Measurements from ENCODE around the gene DNM3.

DNM3 gene

DNA sequence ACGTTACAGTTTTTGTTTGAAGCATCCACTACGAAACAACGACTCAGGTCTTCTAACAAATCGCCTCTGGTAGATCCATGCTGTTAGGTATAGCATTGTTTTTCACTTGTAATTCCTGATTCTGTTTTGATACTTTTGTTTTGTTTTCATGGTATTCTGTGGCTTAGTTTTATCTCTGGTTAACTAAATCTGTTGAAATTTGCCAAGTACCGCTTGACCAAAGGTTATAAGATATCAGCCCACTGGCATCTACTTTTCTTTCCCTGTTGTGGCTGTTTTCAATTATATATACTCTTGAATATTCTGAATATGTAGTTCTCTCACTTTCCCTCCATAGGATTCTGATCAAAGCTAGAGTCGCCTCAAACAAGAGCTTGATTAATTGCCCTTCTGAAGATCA, 304.4 kb downstream of the DNM3 start:
- DNase-seq = no peak

DNA sequence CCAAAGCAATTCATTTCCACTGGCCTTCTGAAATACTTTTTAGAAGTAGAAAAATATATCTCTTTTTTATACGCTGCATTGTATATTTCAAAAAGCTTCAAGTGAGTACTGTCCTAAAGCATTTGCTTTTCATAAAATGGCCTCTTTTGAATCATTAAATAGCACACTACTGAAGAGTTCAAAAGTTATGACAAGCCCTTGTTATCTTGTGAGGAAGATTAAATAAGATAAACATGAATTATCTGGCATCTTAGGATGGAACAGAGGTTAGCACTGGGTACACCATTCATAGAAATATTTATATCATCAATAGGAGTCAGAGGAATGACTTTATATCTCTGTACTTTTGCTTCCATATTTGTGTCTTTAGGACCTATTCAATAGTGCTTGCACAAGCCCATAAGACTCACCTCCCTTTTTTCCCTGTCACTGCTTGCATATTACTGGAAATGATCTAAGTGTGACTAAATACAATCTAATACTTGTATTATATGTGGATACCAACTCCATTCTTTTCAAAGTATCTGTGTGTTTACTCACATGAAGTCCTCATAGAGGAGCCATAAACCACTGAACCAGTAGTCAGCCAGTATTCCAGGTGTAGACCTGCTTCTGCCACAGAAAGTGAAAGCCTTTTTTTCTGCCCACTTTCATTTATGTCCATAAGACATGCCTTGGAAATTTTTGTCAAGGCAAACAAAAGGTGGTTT, 305.0 kb downstream of the DNM3 start:
- no peak for DNase-seq

DNA sequence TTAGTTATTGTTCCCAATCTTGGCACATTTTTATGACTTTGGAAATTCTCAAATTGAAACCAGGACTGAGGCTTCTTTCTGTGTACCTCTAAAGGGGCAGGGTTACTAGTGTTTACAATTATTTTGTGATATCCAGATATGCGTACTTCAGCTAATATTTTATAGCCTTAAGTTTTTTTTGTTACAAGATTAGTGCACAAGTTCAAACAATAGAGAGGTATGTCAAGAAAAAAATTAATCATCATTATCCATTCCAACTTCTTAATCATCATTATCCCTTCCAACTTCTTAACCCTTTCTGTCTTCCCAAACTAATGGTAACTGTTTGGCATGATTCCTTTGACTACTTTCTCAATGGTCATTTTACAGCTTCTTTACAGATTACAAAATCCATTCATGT, 306.2 kb downstream of the DNM3 start:
- DNase-seq = no peak

DNA sequence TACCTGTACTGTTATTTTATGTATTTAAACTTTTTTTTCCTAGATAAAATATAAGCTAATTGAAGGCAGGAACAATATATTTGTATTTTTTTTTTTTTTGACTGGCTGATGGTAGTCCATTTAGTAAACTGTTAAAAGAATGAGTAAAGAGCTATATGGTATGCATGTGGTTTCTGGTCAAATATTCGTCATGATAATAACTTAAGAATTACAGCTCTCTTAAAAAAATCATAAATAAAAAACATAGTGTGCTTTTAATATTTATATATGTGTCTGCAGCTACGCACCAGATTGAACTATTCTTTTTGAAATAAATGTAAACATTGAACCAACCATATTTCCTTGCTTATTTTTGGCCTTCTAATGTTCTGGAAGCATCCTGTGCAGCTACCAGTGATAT, 306.9 kb downstream of the DNM3 start:
- no peak for DNase-seq

DNA sequence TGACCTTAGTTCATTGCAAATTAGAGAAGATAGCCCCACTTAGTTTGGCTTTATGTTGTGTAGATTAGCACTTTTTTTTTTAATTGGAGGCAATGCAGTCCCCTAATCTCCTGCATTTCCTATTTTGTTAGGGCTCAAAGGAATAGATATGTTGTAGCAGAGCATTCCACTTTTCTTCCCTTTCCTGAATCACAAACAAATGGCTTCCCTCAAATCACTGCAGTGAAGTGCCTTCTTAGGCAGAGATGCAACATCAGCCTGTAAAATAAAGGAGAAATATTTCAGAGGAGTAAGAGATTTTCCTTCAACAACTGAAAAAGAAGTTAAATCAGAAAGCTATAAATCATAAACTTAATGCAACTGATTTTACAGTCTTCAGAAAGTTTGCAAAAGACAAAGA, 307.4 kb downstream of the DNM3 start:
- no peak for DNase-seq

DNA sequence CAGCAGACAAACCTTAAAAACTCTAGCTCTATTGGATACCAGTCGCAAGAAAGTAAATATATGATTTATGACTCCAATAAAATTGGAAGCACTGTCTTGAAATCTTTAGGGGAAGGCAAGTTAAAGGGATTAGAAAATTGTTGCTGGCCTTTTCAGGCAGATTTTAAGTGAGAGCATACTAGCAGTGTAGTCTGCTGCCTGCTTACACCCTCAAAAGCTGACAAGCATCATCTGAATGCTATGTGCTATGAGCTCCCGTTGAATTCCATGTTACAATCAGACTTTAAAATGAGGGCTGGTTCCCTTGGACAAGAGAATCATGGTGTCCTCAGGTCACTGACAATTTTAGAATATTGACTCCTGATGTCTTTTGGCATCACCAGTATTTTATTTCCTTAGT, 308.0 kb downstream of the DNM3 start:
- no peak for DNase-seq

DNA sequence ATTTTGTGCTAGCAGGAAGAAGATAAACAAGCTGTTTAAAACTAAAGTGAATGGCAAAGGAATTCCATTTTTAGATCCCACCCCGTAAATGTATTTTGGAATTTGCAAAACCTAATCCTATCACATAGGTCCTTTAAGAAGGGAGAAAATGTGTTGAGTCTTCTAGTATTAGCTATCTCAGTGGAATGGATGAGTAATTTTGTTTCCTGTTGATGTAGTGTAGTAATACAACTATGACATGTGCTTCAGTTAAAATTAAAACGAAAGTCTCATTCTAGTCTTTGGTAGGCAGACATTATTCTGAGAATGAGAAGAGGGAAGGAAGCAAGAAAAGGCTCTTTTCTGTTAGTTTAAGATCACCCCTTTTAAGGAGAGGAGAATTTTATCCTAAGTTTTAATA, 313.3 kb downstream of the DNM3 start:
- DNase-seq = no peak

DNA sequence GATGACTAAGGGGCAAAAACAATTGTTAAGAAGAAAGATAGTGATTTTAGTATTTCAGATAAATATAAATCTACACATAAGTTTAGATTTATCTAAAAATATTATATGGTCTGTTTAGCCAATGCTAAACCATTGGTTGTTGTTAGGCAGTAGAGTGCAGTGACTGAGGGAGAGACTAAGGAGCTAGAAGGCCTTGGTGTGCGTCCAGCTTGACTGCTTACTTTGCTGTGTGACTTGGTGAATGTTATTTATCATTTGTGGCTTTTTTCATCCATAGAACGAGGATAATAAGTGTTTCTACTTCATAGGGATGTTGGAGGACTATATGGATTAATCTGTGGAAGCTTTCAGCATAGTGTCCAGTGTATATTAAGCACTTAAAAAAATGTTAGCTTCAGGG, 314.5 kb downstream of the DNM3 start:
- no peak for DNase-seq

DNA sequence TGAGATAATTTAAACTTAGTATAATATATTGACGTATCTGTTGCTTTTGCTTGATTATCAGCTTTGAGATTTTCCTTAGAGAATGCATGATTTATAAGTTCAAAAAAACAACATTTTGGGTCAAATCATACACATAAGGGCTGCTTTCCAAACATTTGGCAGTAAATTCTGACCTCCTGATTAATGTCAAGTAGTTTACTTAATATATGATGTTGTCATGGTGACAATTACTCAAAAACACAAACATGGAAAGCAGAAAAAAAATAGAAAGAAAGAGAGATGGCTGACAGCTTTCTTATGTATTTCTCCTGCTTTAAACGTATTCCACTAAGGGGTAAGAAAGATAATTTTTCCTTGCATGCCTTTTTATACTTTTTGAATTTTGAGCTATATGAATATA, 320.9 kb downstream of the DNM3 start:
- no peak for DNase-seq

DNA sequence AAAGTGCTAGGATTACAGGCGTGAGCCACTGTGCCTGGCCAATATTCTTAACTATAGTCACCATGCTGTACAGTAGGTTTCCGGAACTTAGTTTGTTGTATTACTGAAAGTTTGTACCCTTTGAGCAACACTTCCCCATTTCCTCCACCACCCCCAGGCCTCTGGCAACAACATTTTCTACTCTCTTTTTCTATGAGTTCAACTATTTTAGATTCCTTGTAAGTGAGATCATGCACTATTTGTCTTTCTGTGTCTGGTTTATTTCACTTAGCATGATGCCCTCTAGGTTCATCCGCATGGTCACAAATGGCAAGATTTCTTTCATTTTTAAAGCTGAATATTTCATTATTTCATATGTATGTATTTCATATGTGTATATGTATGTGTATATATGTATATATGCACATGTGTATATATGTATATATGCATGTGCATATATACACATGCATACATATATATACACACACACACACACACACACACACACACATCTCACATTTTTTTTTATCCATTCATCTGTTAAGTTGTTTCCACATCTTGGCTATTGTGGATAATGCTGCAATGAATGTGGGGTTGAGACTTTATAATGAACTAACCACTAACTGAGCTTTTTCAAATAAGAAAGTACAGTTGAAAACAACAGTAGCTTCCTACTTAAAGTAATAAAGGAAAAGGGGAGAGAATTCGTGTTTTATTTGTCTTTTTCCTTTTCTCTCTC, 322.4 kb downstream of the DNM3 start:
- DNase-seq = no peak

DNA sequence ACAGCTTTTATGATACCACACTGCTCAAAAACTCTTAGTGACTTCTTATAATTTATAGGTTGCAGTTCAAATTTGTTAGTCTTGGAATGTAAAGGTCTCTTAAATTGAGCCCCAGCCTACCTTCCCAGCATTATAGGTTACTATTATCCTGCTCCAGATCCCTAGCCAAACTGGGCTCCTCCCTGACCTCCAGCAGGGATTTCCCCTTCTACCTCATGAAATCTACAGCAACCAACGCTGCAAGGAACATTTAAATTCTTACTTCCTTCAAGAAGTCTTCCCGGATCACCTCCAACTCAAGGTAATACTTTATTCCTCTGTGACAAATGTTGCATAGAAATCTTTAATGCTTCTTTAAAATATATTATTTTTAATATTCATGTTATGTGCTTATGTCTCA, 324.1 kb downstream of the DNM3 start:
- no peak for DNase-seq

DNA sequence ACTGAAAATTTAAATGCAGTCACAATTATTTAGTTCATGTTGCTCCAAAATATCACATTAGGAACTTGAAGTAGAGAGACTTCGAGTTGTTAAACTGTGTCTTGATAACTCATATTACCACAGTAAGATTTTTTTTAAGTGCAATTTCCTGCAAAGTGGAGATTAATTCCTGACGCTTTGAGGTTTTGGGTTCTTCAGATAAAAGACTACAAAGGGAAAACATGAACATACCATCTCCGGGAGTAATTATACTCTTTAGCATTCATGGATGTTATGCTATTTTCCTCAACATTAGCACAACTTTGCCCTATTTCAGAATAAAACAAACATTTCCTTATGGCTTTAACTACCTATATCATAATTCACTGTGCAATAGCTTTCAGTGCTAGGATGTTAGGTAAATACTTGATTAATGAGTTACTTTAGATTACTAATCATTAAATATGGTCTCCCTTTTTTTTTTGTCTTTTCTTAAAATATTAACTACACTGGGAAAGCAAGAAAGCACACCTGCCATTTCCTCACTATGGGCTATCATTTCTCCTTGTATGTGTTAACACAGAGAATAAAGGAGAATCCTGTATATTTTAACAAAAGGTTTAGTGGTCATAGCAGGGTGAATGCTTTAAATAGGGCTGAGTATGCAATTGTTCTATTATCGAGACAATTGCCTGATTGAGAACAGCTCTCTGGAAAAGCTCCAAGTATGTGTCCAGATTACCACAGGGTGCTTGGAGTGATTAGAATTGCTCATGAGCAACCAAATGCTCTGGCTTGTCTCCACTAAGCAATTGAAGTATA, 326.7 kb downstream of the DNM3 start:
- no peak for DNase-seq

DNA sequence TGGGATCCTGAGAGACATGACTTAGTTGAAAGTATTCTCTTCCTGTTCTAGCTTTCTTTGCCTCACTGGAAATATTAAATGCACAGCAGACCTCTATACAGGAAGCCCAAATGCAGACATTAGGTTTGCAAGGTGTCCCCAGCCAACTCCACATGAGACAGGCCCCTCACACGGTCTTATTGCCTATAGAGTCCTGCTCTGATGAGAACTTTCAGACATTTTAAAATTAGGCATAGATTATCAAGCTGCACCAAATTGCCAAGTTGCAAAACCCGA, 327.2 kb downstream of the DNM3 start:
- no peak for DNase-seq

DNA sequence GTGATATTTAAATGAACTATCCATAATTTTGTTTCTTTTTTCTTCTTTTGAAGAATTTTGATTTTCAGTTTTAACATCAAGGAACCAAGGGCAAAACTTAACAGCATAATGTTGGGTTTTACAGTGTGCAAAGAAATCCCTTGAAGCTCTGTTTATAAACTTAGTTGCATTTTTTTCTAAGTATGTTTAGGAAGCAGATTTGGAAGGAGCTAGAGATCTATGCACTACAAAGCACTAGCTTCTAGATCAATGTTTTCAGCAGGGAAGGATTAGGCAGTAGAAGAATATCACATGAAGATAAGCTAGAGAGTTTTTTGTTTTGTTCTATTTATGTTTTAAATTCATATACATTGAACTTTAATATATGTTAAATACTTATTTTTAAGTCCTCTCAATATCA, 328.5 kb downstream of the DNM3 start:
- DNase-seq = no peak

DNA sequence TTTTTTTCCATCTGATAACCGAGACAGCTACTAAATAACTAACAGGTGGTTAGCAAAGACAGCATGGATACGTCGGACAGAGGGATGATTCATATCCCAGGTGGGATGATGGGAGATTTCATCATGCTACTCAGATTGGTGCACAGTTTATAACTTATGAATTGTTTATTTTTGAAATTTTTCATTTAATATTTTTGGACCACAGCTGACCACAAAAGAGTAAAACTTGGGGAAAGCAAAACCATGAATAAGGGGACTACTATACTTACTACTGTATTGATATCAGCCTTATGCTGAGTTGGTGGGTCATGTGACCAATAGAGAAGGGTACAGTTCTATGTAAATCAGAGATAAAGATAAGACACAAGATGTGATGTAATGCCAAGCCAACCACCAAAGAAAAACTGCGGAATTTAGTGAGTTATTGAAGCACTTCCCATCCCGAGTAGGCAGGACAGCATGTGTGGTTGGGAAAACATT, 331.1 kb downstream of the DNM3 start:
- no peak for DNase-seq

DNA sequence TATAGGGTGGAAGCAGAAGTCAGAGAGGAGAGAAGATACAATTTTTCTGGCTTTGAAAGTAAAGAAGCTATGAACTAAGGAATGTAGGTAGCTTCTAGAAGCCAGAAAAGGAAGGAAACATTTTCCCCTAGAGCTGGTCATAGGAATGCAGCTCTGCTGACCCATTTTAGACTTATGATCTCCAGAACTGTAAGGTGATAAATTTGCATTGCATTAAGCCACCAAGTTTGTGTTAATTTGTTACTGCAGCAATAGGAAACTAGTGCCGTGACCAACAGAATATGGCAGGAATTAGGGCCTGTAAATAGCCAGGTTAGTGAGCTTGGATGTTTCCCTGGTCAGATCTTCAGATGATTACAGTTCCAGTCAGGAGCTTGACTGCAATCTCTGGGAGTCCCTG, 334.9 kb downstream of the DNM3 start:
- no peak for DNase-seq

DNA sequence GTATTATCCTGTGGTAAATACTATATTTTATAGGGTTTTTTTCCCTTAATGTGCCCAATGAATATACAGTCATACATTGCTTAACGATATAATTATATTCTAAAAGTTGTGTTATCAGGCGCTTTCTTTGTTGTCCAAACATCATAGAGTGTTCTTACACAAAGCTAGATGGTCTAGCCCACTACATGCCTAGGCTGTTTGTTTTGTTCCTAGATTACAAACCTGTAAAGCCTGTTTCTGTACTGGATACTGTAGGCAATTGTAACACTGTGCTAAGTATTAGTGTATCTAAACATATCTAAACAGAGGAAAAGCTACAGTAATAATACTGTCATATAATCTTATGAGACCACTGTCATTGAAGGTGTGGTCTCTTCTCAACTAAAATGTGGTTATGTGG, 336.6 kb downstream of the DNM3 start:
- DNase-seq = no peak

DNA sequence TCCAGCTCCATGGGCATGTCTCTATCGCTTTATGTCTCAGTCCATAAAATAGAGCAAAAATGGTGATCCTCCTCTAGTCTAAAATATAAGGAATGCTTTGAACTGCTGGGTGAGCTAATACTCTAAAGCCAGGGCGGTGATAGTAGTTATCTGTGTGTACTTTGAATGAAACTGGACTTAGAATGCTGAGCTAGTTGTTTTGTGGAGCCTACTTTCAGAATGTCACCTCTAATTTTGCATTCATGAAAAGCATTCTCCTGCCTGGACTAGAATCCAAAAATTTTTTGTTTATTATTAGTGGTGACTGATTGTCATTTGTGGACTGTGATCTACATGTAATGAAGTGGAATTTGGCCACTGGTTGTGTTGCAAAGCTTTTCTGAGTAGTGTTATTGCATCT, 337.6 kb downstream of the DNM3 start:
- no peak for DNase-seq

DNA sequence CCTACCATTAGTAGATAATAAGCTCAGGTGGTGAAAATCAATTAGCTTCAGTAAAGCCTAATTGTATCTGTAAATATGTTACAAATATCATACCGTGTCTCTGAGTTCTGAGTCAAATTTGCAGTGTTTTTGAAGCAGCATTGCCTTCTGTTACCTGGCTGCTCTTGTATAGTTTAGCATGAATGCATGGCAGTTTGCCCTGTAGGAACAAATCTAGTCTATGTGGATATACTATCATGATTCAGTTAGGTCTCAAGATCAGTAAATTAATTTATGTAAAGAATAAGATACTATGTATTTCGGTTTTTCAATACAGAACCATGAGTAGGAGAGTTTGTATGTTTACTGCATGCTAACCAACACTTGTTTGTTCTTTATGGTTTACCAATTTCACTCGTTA, 338.6 kb downstream of the DNM3 start:
- no peak for DNase-seq

DNA sequence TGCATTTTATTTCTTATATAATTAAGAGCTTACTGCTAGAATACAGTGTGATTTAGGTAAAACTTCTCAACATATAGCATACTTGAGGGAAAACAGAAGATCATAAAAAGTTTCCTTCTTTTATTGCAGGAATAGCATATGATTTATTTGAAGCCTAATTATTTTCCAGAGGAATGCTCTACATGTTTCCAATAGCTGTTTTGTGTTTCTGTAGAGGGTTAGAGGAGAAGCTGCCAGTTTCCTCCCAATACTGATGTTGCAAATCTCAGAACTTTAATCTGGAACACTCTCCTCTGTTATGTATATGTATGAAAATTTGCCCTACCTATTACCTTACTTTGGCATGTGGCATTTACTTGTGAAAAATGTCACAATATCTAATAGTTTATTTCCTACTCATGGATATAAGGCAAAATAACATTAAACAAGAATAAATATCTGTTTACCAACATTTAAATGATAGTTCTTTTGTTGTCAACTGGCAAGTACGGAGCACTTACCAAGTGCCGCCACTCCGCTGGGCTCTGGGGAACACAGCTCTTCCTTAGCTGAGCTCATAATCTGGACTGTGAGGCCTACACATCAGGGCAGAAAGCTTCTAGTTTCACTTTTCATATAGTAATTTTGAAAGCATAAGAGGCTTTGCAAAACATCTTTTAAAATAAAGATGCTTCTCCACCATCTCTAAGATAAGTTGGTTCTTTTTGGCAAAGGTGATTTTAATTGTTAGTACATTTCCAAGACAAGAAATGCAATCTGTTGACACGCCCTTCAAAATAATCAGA, 339.4 kb downstream of the DNM3 start:
- no peak for DNase-seq

DNA sequence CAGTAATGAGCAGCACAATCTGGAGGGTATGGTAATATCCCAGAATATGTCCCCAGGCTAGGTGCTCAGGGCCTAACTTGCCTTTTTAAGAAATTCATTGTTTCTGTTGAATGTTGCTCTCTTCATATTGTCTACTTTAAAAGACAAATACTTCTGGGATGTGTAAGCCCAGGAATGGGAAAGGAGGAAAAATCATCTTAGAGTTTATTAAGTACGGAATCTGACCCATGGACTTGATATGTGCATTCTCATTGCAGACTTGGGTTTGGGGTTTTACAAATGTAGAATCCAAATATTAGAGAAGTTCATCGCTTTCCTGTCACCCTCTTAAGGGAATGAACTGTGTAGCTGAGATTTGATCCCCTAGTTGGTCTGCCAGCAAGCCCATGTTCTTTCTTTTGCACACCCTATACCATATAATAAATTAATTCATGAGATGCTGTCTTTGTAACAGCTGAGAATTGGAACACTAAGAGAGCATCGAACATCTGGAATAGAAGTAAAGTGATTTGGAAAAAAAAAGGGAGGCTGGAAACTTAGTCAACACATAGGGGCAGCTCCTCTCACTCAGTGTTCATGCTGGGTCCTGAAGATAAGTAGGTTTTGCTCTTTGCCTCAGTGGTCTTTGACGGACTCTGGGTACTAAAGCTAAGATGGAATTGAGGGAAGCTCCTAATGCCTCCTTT, 343.4 kb downstream of the DNM3 start:
- DNase-seq = no peak

DNA sequence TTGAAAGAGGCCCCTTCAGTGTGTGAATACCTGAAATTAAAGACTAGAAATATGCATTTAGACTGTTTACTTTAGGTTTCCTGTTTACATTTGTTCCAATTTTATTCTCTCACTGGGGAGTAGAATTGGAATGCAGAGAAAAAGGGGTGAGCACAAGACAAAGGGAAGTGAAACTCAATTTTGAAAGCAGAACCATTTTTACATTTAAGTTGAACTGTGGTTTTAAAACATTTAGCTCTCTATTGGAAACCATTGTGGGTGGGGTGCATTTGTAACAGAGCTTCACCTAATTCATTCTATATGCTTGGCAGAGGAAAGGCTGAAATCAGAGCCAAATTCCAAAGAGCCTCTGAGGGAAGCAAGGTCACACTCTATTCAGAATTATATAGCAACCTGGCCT, 343.9 kb downstream of the DNM3 start:
- DNase-seq = no peak

DNA sequence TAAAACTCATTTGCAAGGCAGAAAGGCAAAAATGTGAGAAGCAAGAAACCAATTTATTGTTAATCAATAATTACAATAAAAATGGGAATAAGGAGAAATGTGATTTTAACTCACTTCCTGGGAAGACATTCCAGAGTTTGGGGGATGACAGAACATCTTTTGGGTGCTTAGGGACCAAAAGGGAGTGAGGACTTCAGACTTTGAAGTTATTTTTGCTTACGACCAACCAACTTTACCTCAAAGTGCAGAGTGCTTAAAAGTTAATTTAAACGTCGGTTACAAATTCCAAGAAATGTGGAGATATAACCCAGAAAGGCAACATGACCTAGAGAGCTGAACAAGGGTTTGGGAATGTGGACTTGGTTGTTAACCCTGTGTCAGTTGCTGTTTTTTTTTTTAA, 344.7 kb downstream of the DNM3 start:
- no peak for DNase-seq

Measured in GDM1 (cell line).